AG04450 (cell line): Measurements from ENCODE around the gene FNDC5. TPM values are rescaled to one million over a fixed set of nuclear protein-coding genes. Genes with fewer than 3 reads are reported as not detected.
A peak's percentile ranks its signal among the peaks of the same experiment; 100 is the strongest.

ENCODE experiments used
- CTCF ChIA-PET: fragments of 300-600, 350-600 bp; formaldehyde crosslinking; extraction: SDS; loops from one replicate; lab custom pipeline; 2022; ENCODE audit warnings: antibody characterized with exemption, inconsistent platforms; lab: Charles Lee
- POLR2A ChIA-PET: fragments of 350-600 bp; formaldehyde crosslinking; extraction: SDS; loops from one replicate; lab custom pipeline; 2021; ENCODE audit warnings: antibody characterized with exemption, inconsistent platforms; lab: Yijun Ruan, JAX
- DNase-seq: peaks from one replicate; pipeline ENCODE4 v3.0.0-alpha.2; 2011; ENCODE audit warnings: low read depth, low spot score
- H3K27ac ChIP-seq: one replicate; pipeline ENCODE4 v1.5.1; 2012; ENCODE audit warnings: low read depth, low read length, control low read depth
- H3K27me3 ChIP-seq: one replicate; pipeline ENCODE4 v1.6.0; 2012; ENCODE audit warnings: low read length; ENCODE audit not compliant: control insufficient read depth, insufficient read depth
- H3K4me3 ChIP-seq: 2 replicates; pipeline ENCODE4 v1.5.1; 2011; ENCODE audit warnings: mild to moderate bottlenecking, low read depth, low read length, control low read depth
- H3K9me3 ChIP-seq: 2 replicates; pipeline ENCODE4 v1.5.1; 2012; ENCODE audit warnings: low read length; ENCODE audit not compliant: control insufficient read depth, insufficient read depth
- CTCF ChIP-seq: IDR thresholded peaks from 2 replicates; pipeline ENCODE4 v1.5.1; 2011; ENCODE audit warnings: low read depth, low read length, control low read depth, inconsistent platforms
- polyA plus RNA-seq: library from polyadenylated mRNA; depleted of rRNA; stranded (reverse); fragments of >200 nt; gene quantifications from 2 replicates; pipeline ENCODE4 v1.2.3, GENCODE V29; 2011

The FNDC5 gene
- polyA plus RNA-seq, 1 experiment: 1.5 TPM

GRCh38 chr1:32830092-32830852 lies 40.4 kb downstream of the FNDC5 start:
- TF ChIP-seq CTCF: no peak
- CTCF ChIA-PET: no interaction called here
- no peak for DNase-seq
- Histone ChIP-seq H3K27ac (no peak overlapping the region), H3K9me3 (no peaks in the 10 kb centered on the region), H3K27me3 (no peaks in the 10 kb centered on the region), H3K4me3 (no peak overlapping the region)
- POLR2A ChIA-PET: no interaction called here

GRCh38 chr1:32828341-32828740 lies 42.4 kb downstream of the FNDC5 start:
- POLR2A ChIA-PET: no interaction called here
- H3K9me3 ChIP-seq: no peaks in the 10 kb centered on the region
- CTCF ChIA-PET: interaction anchor here (0.6 to 1.5 kb wide), 4 partner anchors 43 to 257 kb away, joined by 3 to 6 read pairs (median 4); no protein-coding TSS in a partner anchor
- no peak overlapping the region for H3K27ac ChIP-seq
- TF ChIP-seq CTCF: peak; percentile 21; the same call in 1 of the 2 replicates
- no peak overlapping the region for H3K4me3 ChIP-seq
- H3K27me3 ChIP-seq: no peaks in the 10 kb centered on the region
- no peak for DNase-seq

GRCh38 chr1:32825181-32825580 lies 45.5 kb downstream of the FNDC5 start:
- no peak for TF ChIP-seq CTCF
- H3K27ac ChIP-seq: no peak overlapping the region
- POLR2A ChIA-PET: no interaction called here
- H3K4me3 ChIP-seq: no peak overlapping the region
- H3K9me3 ChIP-seq: no peaks in the 10 kb centered on the region
- DNase-seq: no peak
- H3K27me3 ChIP-seq: no peaks in the 10 kb centered on the region
- CTCF ChIA-PET: no interaction called here

- Histone ChIP-seq H3K27me3 (no peaks in the 10 kb centered on the region), H3K27ac (no peak overlapping the region), H3K4me3 (peak overlapping the region; percentile 98), H3K9me3 (no peaks in the 10 kb centered on the region; the same call in 1 of the 2 replicates)
- DNase-seq: no peak
- ChIA-PET CTCF (interaction anchor here (0.7 kb wide), 1 partner anchor 251 kb away, joined by 6 read pairs; no protein-coding TSS in a partner anchor), POLR2A (no interaction called here)
- TF ChIP-seq CTCF: no peak
Measured at GRCh38 chr1:32818804-32819541, 51.7 kb downstream of the FNDC5 start.
